ENCODE data around the gene FAM76A.
"Not testable (repeated sequence)": the region's sequence is repeated elsewhere in the genome, so short reads cannot be mapped to it uniquely, and the experiment has no call there.

FAM76A gene

DNA sequence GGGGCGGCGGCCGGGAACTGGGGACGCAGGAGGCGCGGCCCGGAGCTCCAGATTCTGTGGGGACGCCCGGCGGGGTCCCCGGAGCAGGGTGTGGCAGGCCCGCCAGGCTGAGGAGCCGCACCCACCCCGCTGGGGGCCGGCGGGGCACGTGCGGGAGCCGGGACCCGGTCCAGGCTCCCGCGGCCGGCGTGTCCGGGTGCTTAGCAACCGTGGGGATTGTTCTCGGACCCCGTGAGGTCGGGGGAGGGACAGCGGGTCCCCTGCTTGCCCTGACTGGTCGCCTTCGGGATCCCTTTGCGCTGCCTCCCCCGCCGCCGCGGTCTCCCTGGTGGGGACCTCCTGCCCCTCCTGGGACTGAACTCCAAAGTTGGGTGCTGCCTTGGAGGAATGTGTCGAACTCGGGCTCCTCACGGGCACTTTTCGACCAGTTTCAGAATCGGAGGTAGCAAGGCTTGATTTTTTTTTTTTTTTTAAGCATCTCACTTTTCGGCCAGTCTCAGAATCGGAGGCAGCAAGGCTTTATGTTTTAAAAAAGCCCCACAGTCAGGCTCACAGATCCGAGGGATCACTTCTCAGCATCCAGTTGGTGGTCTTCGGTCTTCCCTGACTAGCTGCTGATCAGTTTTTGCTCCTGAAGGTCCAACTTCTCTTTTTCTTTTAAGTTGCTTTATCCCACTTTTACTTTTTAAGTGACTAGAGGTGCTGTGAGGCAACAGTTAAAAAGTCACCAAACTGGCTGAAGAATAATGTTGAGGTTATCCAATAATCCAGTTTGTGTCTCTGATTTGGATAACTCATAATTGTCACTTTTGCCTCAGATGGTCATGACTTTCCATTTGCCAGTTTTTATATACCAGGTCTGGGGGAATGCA, 648 bp downstream of the FAM76A start:
- DNase-seq = peak; percentile 55

DNA sequence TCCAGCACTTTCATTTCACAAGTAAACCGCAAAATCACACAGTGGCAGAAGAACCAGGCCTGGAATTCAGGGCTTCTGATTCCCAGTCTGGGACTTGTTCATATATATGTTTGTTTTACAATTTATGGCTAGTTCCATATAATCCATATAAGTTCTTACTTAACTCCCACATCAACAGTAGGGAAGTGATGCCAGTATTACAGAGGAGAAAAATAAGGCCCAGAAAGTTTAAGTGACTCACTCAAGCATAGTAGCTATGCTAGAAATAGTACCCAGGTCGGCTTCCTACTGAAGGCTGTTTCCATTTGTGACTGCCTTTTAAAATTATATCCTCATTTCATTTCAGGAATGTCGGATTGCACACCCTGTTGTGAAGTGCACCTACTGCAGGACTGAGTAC, 1.4 kb downstream of the FAM76A start:
- DNase-seq = no peak

DNA sequence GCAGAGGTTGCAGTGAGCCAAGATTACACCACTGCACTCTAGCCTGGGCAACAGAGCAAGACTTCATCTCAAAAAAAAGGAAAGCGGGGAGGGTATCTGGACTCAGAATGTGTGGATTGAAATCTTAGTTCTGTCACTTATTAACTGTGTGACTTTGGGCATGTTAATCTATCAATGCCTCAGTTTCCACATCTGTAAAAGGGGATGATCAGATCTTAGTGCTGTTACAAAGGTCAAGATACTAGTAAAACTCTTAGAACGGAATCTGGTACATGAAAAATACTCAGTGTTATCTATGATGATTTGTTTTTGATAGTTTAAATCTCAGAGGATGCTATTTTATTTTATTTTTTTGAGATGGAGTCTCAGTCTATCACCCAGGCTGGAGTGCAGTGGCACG, 10.5 kb downstream of the FAM76A start:
- DNase-seq = no peak

DNA sequence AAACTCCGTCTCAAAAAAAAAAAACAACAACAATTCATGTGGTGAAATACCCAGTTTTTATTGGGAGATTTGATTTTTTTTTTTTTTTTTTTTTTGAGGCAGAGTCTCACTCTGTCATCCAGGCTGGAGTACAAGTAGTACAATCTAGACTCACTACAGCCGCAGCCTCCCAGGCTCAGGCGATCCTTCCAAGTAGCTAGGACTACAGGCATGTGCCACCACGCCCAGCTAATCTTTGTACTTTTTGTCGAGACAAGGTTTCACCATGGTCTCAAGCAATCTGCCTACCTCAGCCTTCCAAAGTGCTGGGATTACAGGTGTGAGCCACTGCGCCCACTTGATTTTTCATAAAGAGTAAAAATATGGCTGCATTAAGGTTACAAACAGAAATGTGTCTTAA, 15.4 kb downstream of the FAM76A start:
- no peak for DNase-seq

DNA sequence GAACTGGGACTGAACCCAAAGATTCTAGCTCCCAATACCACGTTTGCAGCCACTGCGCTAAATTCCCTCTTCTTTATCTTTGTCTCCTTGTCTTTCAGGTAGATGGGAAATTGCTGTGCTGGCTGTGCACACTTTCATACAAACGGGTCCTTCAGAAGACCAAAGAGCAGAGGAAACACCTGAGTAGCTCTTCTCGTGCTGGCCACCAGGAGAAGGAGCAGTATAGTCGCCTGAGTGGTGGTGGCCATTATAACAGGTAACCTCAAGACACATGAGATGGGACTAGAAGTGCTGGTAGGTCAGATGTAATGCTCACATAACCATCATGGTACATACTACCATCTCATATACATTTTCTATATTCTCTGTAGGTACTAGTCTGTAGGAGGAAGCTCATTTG, 18.8 kb downstream of the FAM76A start:
- no peak for DNase-seq

DNA sequence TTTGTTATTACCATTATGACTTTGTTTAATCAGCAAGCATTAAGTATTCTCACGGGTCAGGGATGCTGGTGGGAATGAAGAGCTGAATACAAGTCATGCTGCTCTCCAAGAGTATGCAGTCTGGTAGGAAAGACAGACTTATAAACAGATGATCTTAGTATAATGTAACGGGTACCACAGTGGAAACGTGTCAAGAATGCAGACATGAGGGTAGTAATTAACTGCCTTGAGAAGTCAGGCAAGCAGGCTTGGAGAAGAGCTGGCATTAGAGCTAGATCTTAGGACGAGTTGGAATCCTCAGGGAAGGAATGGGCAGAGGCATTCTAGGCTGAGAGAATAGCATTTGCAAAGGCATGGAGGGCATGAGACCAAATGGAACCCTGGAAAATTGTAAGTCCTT, 19.7 kb downstream of the FAM76A start:
- no peak for DNase-seq

DNA sequence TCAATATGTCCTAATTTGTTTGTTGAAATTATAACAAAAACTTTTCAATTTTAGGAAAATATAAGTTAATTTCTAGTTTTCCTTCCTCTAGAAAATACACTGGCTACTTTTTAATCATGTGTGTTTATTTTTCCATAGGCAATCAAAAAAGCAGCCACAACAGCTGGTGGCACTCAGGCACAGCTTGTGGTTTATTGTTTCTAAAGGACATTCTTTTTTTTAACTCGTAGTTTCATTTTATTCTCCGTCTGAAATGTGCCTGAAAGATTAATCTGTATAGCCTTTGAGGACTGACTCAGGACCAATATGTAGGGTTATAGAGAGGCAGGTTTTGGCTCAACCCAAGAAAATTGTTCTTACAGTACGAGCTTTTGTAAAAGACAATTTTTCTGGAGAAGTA, 26.6 kb downstream of the FAM76A start:
- DNase-seq = no peak

DNA sequence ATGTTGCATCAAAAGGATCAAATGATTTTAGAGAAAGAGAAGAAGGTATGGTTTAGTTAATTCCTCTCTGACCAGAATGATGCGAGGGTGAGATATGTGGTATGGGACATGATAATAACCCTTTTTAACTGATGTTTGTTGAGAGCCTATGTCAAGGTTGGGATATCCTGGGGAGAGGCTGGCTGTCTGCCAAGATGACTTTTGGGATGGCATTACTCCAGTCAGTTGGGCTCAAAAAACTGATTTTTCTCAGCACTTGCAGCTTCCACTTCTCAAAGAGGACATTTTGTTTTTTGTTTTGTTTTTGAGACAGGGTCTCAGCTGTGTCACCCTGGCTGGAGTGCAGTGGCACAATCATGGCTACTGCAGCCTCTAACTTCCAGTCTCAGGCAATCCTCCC, 29.5 kb downstream of the FAM76A start:
- DNase-seq = no peak

DNA sequence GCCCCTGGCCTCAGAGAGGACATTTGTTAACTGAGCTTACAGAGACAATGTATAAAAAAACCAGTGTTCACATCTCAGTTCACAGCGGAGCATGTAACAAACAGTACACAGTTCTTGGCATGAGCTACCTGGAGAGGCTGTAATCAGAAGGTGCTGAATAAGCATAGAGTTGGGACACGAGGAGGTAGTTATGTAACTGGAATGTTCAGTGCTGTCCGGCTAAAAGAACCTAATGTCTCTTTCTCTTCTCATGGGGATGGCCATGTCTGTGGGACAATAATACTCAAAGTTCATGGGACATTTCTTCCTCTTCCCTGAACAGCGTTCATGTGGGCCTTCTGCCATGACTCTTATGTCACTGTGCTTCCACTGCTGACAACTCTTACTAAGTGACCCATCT, 30.1 kb downstream of the FAM76A start:
- DNase-seq = no peak

DNA sequence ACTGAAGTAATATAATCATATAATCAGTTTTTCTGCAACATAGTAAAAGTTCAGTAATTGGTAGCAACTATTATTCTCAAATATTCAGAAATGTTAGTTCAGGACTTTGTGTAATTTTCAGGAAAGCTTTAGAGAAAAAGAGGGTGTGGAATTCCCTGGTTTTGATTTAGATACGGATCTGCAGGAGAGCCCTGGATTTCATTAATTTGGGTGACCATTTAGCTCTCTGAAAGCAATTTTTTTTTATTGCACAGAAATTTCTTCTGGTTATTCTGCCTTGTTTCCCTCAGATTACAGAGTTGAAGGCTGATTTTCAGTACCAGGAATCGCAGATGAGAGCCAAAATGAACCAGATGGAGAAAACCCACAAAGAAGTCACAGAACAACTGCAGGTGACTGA, 33.5 kb downstream of the FAM76A start:
- DNase-seq = no peak

DNA sequence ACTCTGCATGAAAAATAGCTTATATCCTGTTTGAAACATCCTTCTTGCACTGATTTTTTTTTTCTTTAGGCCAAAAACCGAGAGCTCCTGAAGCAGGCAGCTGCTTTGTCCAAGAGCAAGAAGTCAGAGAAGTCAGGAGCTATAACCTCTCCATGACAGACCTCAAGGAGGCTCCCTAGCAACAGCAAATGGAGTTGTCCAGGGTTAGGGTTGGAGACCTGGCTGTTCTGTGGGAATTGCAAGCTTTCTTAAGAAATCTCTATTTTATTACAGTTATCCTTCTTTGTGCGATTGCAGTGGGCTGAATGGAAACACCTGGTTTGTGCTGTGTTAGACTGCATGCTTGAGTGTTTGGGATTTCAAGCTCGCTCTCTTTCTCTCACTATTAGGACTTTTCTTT, 34.7 kb downstream of the FAM76A start:
- no peak for DNase-seq

DNA sequence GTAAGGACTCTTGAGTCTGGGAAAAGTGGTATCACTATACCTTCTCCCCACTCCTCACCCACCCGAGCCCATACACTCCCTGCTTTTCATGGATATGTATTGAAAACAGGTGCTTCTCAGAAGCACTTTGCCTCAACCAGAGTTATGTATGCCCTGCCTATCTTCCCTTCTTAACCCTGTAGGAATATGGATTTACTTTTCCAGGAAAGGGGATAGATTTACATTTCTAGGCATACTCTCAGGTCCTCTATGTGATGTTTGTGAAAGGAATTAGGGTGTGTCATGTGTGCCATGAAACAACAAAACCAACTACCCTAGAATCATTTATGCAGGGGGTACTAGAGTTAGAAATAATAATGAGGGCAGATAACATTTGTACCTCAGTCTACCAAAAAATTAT, 36.3 kb downstream of the FAM76A start:
- no peak for DNase-seq

DNA sequence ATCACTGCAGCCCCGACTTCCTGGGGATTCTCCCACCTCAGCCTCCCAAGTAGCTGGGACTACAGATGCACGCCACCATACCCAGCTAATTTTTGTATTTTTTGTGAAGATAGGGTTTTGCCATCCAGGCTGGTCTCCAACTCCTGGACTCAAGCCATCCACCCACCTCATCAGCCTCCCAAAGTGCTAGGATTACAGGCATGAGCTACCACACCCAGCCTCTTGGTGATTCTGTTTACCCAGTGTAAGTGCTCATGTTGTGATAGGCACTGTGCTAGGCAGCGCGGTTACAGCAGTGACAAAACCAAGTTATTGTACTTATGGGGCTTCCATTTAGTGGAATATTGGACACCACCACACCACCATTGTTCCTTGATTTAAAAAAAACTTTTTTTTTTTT, 37.6 kb downstream of the FAM76A start:
- no peak for DNase-seq

DNA sequence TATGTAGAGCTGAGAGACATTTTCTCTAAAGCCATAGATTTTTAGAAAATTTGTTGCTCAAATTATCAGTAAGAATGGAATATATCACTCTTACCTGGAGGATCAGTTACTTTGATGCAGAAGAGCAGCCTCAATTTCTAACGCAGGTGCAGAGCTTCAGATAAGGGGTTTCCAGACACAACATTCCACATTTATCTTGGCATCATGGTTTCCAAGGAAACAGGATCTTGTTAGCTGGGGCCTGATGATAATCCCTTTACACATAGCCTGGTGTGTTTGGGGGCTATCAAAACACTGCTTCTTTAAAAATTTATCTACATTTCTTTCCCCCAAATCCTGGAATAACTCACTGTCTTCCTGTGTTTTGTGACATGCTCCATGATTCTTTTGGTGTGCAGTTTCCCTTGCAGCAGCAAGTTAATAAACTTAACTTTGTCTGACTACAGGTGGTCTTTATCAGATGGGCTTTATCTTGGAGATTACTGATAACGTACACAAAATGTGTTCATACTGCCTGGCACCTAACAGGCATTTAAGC, 44.6 kb downstream of the FAM76A start:
- no peak for DNase-seq

DNA sequence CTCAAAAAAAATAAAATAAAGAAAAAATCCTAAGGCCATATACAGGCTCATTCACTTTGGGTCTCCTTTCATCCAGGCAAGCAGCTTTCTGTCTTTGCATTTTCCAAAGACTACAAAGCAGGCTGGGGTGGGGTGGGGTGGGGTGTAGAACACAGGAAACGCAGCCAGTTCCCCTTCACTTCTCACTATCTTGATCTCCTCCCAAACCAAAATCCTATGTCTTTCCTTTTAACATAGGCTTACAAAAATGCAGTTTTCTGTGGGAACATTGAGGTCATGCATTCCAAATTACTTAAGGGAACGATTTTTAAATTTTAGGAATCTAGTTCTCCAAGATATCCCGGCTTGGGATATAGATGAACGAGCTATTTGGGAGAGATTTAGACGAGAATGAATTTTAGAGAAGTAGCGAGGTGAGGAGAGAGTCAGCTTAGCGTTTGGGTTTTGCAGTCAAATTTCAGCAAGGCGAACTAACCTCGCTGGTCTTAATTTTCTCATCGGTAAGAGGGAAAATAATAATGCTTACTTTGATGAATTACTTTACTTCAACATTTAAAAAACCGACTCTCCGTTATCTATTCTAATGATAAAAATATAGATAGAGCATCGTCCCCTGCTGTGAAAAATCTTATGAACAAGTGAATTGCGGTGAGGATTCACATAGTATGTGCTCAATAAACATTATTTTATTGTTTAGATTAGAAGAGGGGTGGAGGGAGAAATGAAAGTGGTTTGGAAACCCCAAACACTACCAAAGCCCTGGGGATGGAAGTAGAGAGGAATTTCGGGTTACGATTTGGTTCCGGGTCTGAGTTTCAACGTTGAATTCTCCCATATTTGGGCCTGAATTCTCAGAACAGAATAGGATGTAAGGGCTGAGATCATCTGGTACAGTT, 46.5 kb downstream of the FAM76A start:
- DNase-seq = no peak

DNA sequence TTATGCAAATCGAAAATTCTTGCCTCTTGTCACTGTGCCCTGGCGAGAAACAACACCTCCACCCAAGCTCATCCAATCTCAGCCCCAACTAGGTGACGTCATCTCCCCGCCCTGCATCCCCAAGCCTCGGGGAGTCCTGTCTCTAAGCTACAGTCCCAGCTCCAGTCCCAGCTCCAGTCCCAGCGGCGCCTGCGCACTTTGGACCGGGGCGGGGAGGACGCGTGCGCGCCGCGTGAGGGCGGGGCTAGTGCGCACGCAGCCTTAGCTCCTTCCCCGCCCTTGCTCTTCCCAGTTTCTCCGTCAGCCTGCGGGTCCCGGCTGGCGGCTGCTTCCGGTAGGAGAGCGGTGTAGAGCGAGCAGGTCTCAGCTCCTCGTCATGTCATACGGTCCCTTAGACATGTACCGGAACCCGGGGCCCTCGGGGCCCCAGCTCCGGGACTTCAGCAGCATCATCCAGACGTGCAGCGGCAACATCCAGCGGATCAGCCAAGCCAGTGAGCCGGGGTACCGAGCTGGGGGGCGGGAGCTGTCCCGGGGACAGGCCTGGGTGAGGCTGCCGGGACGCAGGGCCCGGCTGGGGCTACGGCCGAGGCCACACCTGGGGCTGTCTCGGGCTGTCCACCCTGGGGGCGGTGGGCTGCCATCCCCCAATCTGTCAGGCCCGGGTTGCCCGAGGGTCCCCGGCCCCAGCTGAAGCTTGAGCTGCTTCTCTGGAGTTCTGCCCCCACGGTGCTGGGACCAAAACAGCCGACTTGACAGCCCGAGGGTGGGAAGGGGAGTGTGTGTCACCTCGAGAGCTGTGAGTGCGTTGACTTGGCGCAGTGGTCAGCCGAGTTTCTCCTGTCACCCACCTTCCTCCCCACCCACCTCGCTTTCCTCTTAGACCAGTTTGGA, 47.4 kb downstream of the FAM76A start, which contains the start of gene STX12:
STX12 (plus strand) TSS at position 288 of the 894 bp plus-strand sequence; CDS start at position 377, 89 bp downstream.
- peak; percentile 100 for DNase-seq

DNA sequence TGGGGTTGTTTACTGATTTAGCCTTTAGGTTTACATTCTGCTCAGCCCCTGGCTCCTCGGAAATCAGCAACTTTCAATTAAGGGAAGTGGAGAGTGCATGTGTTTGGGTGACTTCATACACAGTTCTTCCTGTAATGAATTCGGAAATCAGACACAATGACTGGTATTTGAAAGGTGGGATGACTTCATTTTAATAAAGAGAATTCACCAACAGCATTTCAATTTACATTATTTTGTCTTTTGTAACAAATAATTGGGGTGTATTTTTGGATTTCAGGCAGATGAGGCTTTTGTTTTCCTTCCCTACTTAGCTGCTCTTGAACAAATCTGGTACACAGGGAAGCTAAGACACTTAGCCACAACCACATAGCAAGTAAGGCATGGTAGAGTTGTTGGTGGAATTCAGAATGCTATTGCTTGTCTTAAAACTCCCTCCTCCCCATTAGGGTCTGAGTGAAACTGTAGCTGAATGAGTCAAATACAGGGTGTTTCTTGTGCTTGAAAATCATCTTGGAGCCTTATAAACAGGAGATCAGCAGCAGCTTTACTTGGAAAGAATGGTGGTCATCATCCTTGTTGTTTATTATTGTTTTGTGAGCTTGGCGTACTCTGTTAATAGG, 48.2 kb downstream of the FAM76A start:
- DNase-seq = peak; percentile 46

DNA sequence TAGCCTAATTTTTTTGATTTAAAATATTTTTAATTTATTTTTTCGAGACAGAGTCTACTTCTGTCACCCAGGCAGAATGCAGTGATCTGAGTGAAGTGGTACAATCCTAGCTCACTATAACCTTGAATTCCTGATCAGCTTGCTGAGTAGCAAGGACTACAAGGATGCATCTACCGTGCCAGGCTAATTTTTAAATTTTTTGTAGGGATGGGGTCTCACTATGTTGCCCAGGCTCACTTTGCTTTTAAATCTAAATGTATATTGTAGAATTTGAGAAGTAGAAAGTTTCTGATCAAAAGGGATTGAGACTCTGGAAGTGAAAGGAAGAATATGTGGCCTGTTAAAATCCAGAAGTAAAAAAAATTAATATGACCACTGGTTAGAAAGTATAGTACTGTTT, 48.9 kb downstream of the FAM76A start:
- DNase-seq = no peak

DNA sequence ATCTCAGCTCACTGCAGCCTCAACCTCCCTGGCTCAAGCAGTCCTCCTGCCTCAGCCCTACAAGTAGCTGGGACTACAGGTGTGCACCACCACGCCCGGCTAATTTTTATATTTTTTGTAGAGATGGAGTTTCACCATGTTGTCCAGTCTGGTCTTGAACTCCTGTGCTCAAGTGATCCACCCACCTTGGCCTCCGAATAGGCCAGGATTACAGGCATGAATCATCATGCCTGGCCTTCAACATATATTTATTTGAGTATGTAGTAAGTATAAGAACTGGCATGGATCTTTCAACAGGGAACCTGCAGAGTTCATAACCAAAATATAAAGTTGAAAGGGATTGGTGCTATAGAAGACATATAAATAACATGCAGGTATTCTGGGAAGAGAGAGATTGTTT, 49.6 kb downstream of the FAM76A start:
- not testable (repeated sequence) for DNase-seq

DNA sequence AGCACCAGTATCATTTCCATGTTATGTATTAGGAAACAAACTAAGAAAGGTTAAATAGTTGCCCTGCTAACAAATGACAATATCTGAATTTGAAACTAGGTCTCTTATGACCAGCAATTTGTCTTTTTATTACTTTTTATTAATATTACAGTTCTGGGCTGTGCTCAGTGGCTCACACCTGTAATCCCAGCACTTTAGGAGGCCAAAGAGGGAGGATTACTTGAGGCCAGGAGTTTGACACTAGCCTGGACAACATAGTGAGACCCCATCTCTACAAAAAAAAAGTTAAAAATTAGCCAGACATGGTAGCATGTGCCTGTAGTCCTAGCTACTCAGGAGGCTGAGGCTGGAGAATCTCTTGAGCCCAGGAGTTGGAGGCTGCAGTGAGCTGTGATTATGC, 50.5 kb downstream of the FAM76A start:
- DNase-seq = not testable (repeated sequence)

DNA sequence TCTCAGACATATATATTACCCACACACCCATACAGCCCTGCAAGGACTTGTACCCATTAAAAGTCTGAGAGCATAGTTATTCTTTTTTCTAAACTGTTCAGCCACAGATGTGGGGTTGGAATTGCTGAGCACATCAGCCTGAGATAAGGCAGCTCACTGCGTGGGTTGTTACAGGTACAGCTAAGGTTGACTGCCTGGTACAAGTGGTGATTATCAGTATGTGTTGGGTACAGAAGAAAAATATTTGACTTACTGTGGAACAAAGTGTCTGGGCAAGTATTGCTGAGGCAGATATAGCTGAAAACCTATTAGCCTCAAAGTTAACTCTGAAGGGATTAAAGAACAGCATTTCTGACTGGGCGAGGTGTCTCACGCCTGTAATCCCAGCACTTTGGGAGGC, 52.3 kb downstream of the FAM76A start:
- no peak for DNase-seq

DNA sequence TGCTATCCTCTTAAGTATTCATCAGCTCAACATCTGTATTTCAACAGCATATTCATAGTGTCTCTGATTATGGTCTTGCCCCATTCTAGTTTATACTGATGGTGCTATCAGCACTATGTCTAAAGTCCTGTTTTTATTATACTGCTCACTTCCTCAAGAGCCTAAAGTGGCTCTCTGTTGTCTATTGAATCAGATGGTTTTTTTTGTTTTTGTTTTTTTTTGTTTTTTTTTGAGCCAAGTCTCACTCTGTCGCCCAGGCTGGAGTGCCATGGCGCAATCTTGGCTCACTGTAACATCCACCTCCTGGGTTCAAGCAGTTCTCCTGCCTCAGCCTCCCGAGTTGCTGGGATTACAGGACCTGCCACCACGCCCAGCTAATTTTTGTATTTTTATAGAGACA, 53.4 kb downstream of the FAM76A start:
- no peak for DNase-seq
